Hematopoietic multipotent progenitor cell treated with erythropoietin and hydrocortisone succinate and interleukin-3 and kit ligand, for 6 days (in vitro differentiated cells): ENCODE measurements around the gene CAPN12.
A peak's percentile ranks its signal among the peaks of the same experiment; 100 is the strongest.

Source experiments
- DNase-seq: peaks from one replicate; pipeline ENCODE4 v3.0.0-alpha.2; 2015

Gene CAPN12

DNA sequence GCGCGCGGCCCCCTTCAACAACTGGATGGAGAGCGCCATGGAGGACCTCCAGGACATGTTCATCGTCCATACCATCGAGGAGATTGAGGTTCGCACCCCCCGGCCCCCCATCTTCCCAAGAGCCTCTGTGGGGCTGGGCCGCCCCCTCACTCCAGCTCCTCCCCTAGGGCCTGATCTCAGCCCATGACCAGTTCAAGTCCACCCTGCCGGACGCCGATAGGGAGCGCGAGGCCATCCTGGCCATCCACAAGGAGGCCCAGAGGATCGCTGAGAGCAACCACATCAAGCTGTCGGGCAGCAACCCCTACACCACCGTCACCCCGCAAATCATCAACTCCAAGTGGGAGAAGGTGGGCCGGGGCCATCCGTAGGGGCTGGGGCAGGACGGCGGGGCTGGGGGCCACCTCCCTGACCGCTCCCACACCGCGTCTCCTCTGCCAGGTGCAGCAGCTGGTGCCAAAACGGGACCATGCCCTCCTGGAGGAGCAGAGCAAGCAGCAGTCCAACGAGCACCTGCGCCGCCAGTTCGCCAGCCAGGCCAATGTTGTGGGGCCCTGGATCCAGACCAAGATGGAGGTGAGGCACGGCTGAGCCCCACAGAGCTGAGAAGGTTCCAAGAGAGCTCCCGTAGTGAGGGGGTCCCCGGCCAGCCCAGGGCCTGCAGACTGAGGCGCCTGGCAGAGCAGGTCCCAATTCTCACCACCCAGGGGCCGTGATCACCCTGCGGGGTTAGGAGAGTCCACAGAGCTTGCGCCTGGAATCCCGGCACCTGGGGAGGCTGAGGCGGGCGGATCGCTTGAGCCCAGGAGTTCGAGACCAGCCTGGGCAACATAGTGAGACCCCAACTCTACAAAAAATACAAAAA, 20.1 kb downstream of the CAPN12 start:
- no peak for DNase-seq

DNA sequence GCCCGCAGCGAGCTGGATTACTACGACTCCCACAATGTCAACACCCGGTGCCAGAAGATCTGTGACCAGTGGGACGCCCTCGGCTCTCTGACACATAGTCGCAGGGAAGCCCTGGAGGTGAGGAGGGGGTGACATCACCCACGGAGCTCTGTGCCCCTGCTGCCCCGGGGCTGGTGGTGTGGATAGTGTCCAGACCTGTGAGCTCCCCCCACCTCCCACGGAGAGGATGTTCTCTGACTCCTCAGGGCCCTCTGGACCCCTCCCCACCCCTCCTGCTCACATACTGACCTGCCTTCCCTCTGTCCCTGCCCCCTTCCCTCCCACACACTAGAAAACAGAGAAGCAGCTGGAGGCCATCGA, 20.7 kb downstream of the CAPN12 start:
- DNase-seq = no peak

DNA sequence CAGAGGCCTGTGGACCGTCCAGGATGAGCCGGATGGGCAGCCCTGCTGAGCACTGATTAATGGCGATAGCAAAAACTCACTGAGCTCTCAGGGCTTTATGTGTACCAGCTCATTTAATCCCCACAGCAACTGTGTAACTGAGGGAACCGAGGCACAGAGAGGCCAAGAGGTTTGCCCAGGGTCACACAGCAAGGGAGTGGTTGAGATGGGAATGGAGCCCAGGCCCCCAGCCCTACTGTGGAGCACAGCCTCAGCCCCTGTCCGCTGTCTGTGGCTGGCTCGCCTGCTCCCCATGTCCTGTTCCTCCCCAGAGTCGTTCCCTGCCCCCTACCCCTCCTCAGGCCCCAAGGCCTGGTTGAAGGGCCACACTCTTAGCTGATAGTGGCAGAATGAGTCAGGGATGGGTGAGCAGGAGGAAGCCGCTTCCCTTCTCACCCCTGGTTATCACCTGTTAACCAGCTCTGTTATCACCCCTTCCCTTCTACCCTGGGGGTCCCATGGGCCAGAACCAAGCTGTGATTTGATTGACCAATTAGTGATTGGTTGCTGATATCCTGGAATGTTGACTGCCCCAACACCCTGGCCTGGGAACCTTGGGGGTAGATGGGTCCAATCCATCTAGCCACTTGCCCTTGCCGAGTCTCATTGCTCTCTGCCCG, 21.2 kb downstream of the CAPN12 start:
- no peak for DNase-seq

DNA sequence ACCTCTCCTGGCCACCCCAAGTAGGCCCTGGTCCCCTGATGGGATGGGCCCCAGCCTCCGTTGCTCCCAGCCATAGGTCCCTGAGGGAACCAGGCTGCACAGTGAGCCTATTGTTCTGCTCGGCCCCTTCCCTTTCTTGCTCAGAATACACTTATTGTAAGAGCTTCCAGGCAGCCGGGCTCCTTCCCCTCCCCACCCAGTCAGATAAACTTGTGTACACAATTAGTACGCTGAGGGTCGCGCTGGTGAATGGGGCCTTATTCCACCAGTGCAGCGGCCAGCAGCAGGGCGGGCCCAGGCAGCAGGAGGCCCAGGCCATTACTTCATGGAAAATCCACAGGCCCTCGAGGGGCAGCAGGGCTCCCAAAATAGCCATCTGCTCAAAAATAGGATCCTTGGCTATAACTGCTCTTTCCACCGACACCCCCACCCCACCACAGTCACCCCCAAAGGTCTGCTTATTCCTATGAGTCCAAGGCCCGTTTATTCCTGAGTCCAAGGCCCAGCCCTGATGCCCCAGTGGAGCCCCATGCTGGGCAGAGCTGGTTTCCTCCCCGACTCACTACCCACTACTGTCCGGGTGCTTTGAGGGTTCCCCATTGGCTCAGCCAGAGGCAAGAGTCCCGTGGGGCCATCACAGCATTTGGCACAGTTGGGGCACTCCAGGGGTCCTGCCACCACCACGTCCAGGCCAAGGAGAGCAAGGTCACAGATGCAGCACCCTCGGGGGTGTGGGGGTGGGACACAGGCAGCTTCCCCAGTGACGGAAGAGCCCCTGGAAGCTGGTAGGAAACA, 22.1 kb downstream of the CAPN12 start:
- DNase-seq = no peak

DNA sequence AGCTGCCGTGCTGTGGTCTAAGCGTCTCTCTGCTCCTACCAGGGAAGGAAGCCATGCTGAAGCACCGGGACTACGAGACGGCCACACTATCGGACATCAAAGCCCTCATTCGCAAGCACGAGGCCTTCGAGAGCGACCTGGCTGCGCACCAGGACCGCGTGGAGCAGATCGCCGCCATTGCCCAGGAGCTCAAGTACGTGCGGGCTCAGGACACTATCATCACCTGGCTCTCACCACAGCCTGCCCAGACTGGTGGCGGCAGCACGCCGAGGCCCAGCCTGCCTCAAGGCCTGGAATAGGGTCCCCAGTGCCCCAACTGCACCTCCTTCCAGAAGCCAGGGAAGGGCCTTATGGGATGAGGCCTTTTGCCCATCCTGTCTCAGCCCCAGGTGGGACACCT, 22.8 kb downstream of the CAPN12 start:
- no peak for DNase-seq

DNA sequence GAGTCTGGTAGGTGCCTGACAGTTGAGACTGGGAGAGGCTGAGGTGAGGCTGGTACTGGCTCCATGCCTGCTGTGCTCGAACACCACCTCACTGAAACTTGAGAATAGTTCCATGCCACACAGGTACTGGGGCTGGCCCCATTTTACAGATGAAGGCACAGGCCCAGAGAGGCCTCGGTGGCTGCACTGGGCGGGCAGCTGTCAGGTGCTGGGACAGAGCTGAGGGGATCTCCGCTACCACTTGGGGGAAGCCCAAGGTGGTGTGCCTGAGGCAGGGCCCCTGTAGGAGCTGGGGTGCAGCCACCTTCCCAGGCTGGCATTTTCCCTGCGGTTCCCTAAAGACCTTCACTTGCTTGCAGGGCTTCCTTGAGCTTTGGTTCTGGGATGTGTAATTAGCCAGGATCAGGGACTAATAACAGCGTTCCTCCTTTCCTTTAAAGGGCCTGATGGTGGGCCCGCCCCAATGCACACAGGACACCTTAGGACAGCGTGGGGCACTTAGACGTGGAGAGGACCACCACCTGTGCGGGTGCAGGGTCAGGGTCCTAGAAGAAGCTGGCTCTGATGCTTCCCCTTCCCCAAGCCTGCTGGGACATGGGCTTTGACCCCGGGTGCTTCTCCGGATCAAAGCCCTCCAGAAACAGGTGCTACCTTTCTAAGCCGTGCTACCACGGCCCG, 23.6 kb downstream of the CAPN12 start:
- DNase-seq = no peak

DNA sequence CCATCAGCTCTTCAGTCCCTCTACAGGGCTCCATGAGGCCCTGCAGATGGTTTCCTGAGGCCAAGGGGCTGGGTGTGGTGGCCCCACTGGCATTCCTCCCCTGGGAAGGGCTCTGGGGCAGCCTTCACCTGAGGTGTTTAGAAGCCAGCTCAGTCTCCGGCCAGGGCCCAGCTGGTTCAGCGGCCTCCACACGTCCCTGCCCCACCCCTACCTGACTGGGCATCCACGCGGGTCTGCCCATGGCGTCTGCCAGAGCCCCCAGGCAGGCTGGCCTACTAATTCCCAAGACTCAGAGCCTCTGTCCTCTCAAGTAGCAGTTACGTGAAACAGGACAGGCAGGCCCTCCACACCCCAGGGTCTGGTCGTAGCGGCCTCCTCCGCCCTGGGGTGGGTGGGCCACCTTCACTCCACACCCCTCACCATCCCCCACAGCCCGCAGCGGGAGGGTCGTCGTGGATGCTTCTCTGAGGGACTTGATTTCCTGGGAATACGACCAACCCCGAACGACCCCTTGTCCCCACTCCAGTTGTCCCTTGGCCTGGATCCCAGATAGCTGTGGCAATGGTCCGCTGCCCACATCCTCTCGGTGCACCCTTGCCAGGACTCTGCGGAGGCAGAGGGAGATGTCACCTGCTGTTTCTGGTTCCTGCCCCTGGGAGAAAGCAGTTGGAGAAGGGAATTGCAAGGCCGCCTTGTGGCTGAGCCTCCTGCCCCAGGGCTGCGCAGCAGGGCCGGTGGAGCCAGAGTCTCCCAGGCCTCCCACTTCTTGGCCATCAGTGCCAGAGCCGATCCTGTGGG, 24.3 kb downstream of the CAPN12 start:
- DNase-seq = no peak

DNA sequence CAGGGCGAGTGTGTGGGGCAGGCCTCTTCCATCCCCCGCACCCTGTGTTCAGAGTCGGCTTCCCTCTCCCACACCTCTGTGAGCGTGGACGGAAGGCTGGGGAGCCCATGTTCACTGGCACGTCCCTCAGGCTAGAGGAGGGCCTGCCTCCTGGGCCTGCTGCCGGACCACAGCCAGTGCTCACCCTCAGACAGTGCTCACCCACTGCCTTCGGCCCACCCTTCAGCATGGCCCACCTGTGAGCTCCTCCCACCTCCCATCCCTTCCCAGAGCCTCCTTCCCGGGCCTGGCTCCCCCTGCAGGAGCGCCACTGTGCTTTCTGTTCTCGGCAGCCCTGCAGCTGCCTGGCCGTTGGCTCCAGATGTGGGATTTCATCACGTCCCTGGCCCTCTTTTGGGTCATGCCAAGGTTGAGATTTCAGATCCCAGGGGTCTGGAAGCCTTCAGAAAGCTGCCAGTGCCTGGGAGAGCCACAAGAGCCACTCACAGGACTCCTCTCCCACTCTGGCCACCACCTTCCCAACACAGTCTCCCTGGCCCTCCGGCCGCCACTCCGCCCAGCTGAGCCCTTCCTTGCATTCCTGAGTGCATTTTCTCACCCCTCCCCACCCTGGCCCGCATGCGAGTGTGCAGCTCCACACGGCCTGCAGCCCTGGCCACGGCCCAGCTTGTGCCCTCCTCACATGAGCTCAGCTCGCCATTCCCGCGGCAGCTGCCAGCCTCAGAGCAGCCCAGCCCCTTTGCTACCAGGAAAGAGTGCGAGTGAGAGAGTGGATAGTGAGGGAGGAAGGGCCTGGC, 25.3 kb downstream of the CAPN12 start:
- no peak for DNase-seq

DNA sequence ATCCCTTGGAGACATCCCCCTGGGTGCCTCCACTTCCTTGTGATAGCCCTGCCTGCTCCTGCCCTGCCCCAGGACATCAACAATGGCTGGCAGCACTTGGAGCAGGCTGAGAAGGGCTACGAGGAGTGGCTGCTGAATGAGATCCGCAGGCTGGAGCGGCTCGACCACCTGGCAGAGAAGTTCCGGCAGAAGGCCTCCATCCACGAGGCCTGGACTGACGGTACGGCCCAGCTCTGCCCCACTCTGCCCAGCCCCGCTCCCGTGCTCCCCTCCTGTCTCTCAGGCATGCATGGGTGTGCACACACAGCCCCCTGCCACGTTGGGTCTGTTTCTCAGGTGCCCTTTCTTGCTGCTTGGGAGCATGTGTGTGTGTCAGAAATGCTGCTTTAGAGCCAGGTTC, 26.4 kb downstream of the CAPN12 start:
- no peak for DNase-seq

DNA sequence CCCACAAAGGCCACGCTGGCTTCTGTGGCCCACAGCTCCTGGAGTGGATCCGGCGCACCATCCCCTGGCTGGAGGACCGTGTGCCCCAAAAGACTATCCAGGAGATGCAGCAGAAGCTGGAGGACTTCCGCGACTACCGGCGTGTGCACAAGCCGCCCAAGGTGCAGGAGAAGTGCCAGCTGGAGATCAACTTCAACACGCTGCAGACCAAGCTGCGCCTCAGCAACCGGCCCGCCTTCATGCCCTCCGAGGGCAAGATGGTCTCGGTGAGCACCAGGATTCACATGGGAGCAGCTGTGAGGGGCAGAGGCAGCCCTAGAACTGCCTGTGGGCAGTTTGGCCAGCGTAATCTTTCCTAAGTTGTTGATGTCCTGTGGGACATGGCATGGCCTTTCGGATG, 27.2 kb downstream of the CAPN12 start:
- no peak for DNase-seq

DNA sequence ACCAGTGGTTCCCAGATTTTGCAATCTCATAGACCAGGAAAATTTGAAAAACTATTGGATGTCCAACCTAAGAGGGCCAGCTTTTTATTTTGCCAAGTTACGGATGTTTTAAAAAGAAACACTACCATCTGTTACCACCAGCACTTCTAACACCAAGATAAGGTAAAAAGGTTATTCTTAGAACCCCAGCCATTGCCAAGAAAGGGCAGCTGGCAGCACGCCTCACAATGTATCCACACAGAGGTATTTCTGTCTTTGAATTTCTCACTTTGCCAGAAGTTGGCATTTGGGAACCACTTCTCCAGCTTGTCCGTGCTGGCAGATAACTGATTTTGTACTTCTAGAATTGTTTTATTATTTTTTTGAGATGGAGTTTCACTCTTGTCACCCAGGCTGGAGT, 28.7 kb downstream of the CAPN12 start:
- peak; percentile 26 for DNase-seq

DNA sequence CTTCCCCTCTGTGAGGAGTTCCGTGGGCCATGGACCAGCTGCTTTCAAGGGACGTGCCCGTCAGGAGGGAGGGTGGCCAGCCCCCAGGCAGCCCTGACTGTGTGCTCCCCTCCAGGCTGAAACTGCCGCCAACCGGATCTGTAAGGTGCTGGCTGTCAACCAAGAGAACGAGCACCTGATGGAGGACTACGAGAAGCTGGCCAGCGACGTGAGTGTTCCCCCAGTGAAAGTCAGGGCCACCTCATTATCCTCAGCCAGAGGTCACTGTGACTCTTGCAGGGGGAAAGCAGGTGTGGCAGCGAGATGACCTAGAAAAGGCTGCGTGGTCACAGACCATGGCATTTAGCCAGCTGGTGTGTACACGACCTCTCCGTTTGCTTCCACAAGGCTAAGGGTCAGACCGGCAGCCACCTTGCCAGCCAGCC, 29.9 kb downstream of the CAPN12 start:
- no peak for DNase-seq

DNA sequence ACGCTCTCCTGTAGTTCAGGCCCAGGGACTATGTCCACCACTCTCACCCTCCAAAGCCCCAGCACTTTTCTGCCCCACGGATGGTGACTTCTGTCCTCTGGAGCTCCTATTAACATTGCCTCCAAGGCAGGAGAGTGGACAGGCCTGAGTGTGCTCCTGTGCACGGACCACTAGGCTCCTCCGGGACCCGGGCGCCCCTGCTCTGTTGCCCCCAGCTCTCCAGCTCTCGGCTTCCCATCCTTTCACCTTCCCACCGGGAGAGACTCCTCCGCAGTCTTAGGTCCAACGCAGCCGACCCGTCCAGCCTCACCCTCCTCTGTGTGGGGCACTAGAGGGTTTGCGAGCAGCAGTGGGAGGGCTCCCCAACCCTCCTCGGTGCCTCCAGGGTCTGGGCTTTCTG, 30.4 kb downstream of the CAPN12 start:
- DNase-seq = no peak

DNA sequence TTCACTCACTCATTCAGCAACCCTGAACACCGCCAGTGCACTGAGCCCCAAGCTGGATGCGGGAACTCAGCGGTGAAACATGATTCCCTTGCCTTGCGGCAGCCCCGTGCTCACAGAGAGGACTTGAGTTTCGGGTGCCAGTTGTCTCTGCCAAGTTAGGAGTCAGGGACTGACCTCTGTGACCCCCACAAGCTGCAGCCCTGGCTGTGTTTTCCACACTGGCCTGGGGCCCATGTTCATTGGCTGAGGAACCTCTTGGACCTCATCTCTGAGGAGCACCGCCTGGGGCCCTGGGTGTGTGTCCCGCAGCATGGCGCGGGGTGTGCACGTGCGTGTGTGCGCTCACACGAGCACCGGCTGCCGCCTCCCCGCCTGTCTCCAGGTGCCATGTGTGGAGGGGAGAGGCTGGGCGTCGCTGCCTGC, 31.0 kb downstream of the CAPN12 start:
- DNase-seq = no peak

DNA sequence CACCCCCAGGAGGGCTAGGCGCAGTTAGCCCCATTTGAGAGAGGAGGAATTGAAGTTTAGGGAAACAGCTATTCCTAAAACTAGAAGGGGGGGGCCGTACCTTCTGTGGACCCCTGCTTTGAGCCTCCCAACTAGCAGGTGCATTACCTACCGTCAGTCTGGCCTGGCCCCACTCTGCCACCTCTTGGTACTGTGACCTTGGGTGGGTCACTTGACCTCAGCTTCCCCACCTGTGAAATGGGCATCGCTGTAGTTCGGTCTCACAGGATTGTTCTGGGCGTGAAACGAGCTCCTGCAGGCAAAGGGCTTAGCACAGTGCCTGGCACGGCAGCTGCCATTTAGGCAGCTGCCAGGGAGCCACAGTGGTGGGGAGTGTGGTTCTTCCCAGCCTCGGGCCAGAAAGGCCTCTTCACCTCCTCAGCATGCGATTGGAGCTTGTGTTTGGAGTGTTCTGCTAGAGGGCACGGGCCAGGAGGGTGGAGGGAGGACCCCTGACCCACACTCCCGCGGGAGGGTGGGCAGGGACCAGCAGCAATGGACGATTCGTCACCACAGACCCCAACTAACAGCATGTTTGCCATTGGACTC, 32.0 kb downstream of the CAPN12 start:
- DNase-seq = no peak

DNA sequence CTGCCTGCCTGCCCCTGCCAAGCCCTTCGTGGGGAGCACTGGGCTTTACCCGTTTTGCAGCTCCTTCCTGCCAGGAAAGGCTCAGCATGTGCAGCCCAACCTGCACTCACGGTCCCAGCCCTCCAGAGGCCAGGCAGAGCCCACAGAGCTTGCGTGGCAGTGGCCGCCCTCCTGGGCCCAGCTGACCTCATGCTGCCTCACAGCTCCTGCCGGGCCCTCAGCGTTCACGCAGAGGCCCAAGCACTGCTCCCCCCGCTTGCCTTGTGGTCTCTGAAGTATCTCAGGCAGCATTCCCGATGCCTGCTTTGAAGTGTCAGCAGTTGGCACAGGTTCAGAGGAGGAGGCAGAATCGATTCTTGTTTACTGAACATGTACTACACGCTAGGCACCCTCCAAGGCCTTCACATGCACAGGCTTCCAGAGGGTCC, 32.5 kb downstream of the CAPN12 start:
- no peak for DNase-seq

DNA sequence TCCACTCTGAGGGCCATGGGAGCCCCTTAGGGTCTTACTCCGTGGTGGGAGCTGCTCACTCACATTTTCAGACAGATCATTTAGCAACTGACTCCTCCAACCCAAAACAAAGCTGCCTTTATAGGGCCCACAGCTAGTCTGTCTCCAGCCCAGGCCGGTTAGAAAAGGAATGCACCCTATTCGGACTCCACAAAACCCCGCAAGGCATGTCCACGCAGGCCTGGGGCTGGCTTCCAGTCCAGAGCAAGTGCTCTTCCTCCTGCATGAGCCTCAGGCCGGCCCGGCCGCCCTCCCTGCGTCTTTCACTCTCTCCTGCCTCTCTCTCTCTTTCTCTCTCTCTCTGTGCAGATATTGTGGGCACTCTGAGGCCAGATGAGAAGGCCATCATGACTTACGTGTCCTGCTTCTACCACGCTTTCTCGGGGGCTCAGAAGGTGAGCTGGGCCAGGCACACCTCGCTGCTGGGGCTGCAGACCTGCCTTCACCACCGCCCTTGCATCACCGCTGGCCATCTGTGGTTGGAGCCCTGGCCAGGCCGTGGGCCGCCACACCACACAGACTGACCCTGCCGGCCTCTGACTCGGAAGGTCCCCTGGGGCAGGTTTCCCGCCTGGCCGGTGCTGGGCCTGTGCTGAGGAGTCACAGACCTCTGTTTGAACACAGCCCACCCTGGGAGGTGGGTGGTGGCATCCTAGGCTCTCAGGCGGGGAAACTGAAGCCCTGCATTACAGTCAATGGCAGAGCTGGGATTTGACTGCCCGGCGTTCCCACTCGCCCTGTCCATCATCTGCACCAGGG, 33.1 kb downstream of the CAPN12 start:
- no peak for DNase-seq

DNA sequence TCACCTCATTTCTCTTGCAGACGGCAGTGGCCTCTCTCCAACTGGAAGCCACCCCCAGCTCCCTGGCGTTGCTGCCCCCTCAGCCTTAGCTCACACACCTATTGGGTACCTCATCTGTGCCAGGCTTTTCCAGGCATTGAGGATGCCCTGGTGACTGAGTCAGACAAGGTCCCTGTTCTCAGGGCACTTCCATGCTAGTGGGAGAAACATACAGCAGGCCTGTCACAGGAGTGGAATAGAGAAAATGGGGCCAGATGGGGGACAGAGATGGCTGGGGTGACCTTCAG, 33.9 kb downstream of the CAPN12 start:
- no peak for DNase-seq

DNA sequence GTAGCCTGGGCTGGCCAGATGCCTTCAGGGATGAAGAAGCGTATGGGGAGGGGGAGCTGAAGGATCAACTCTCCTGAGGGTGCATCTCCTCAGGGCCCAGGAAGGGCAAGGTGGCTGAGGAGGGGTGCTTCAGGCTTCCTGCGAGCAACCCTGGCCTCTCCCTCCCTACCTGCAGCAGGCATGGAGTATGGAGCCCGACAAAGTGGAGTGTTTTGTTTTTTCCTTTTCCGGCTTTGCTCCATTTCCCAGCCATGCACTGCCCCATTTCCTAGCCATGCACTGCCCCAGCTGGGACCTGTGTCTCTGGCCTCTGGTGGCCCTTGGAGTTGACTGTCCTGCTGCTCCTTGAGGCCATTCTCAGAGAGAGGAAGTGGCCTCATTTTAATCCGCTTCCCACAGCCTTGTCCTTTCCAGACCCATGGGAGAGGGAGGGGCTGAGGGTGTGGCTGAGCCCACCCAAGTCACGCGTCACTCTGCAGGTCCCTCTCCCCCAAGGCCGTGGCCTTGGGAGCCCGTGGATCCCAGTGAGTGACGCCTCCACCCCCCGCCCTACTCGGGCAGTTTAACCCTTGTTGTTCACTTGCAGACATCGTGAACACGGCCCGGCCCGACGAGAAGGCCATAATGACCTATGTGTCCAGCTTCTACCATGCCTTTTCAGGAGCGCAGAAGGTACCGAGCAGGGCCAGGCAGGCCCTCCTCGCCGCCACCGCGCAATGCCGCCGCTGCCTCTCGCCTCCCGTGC, 34.4 kb downstream of the CAPN12 start:
- DNase-seq = no peak

DNA sequence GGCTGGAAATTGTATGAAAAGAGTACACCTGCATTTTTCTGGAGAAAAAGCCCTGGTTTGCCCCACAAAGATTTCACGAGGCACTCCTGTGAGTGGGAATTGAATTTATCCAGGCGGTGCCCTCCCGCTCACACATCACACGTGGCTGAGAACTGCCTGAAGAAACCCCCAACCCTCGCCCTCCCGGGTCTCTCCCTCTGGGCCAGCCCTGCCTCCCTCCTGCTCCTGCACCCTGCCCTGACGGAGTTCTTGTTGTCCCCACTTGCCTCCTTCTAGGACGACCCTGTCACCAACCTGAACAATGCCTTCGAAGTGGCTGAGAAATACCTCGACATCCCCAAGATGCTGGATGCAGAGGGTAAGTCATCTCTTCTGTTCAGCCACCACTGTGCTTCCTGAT, 35.2 kb downstream of the CAPN12 start:
- DNase-seq = no peak
